T-helper 17 cell (primary cell): ENCODE results near the gene GYPB. TPM values are rescaled to one million over a fixed set of nuclear protein-coding genes. Genes with fewer than 3 reads are reported as not detected.
"Not testable (repeated sequence)": the region's sequence is repeated elsewhere in the genome, so short reads cannot be mapped to it uniquely, and the experiment has no call there.

Experiments
- ATAC-seq: fragments of 150-1000 bp; cut with Tn5 transposase; 2 replicates; pipeline ENCODE4 v1.10.0; 2021; ENCODE audit warnings: mild to moderate bottlenecking, moderate library complexity
- DNase-seq, 3 donors: peaks; one replicate each; pipeline versions ENCODE4 v3.0.0 to v3.0.0-alpha.2; 2020 to 2021
- H3K9me3 ChIP-seq: one replicate; pipeline ENCODE4 v1.7.0; 2013; ENCODE audit warnings: low read length, mild to moderate bottlenecking; ENCODE audit not compliant: control insufficient read depth, poor library complexity, severe bottlenecking
- H3K27ac Mint-ChIP-seq: one replicate; pipeline ENCODE4 v1.8.0; 2022; ENCODE audit warnings: mild to moderate bottlenecking, moderate library complexity, mixed read lengths
- H3K27me3 Mint-ChIP-seq: one replicate; pipeline ENCODE4 v1.8.0; 2022; ENCODE audit warnings: mixed read lengths
- H3K36me3 Mint-ChIP-seq: one replicate; pipeline ENCODE4 v1.8.0; 2022; ENCODE audit warnings: low read depth, mixed read lengths
- H3K4me1 Mint-ChIP-seq: one replicate; pipeline ENCODE4 v1.8.0; 2022; ENCODE audit warnings: mild to moderate bottlenecking, mixed read lengths
- H3K4me3 Mint-ChIP-seq: one replicate; pipeline ENCODE4 v1.8.0; 2022; ENCODE audit warnings: mild to moderate bottlenecking, moderate library complexity, mixed read lengths
- total RNA-seq, 4 donors: library from RNA in 2 of 4; stranded (reverse) in 2 of 4; gene quantifications; one replicate each; pipeline ENCODE4 v1.2.3 and lab custom pipeline; 2022 to 2026

Gene GYPB
- total RNA-seq, 2 donors from 2014 or later = not detected

DNA sequence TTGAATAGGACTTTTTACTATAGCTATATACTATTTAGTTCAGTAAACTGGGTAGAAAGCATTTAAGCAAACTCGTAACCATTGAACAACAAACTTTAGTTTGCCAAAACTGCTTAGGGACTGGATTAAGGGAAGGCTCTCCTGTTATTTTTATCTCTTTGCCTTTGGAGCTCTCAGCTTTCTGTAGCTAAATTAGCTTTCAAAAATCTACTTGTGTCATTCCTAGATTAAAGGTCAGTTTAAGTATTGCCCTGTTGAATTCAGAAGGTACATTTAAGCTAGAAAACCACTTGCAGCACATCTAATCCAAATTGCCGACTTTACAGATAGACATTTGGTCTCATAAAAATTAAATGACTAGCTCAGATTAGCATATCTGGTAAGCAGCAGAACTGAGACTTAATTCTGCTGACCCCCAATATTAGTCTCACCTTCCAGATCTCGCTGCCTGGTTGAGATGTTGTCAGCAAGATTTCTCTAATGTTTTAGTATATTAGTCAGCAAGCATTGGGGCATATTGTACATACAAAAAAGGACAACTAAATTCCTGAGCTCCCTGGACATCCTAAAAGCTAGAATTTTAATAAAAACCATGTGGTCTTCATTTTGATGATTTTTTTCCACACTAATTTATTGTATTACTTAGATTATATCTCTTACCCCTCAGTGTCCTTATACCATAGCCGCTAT lies 14.2 kb downstream of the GYPB start:
- not testable (repeated sequence) for H3K4me3 Mint-ChIP-seq, ATAC-seq, DNase-seq, H3K36me3 Mint-ChIP-seq, H3K9me3 ChIP-seq, H3K4me1 Mint-ChIP-seq, H3K27ac Mint-ChIP-seq, H3K27me3 Mint-ChIP-seq

DNA sequence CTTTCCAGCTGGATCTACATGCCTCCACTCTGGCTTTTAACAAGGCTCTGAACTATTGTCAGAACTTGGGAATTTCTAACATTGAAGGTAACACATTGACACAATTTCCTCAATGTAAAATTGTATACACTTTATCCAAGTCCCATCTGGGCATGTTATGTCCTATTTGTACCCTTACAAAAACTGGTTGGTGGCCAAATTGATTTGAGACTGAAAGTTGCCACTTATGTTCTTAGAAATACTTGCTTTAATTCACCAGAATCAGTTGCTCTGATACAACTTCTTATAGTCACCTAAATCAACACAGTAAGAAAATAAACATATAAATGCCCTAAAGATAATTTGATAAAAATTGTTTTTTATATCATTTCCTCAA lies 15.3 kb downstream of the GYPB start:
- H3K36me3 Mint-ChIP-seq, H3K27me3 Mint-ChIP-seq, ATAC-seq, H3K27ac Mint-ChIP-seq, H3K4me1 Mint-ChIP-seq, H3K9me3 ChIP-seq, H3K4me3 Mint-ChIP-seq, DNase-seq: not testable (repeated sequence)

DNA sequence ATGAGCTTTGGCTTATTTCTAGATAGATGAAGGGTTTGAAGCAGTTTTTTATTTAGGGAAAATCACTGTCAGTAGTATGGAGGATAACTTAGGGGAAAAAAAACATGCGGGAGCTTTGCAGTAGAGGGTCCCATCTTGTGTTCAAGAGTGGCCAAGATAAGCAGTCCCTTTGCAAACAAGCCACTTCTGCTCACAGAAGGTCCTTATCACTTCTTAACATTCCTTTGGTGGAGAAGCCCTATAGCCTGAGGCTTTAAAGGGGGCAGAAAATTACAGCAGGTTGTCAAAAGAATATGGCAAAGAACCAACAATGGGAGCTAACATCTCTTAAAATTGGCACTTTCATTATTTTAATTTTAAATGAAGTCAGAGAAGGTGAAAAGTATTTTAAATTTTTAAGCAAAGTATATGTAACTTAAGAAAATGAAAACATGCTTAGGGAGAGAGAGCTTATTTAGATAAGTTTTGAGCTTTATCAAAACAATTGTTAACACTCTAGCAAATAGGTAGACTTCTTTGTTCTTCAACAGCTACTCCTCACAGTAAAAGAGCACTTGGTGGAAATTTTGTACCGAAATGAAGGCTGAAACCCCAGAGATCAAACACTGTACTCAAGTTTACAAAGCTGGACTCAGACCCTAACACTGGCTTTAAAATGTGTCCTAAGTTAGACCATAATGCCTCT lies 15.8 kb downstream of the GYPB start:
- DNase-seq, H3K9me3 ChIP-seq, H3K27ac Mint-ChIP-seq, H3K27me3 Mint-ChIP-seq, H3K4me3 Mint-ChIP-seq, H3K4me1 Mint-ChIP-seq, ATAC-seq, H3K36me3 Mint-ChIP-seq: not testable (repeated sequence)

DNA sequence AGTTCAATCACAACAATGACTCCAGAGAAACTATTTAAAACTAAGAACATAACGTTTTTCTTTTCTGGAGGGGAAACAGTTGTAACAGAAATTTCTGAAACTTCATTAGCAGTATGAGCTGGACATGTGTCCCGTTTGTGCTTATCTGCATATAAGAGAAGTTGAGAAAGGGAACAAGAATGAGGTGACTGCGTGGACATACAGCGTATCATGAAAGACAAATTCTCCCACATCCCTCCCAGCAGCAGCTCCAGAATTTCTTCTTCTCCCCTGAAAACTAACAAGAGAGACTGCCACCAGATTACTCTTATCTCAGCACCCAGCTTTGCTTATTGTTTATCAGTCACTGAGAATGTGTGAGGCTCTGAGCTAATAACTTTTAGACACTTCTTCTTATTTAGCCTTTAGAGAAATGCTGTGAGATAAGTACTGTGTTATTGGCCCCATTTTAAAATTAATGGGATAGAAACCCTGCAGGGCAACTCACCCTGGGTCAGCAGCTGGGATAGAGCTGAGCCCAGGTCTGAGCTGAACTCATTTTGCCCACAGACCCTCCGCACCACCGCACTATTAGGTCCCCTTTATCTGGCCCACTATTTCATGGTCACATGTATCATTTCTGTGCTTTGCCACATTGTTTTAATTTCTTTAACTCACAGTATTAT lies 18.7 kb downstream of the GYPB start:
- H3K36me3 Mint-ChIP-seq, DNase-seq, H3K9me3 ChIP-seq, H3K4me3 Mint-ChIP-seq, H3K27ac Mint-ChIP-seq, ATAC-seq, H3K4me1 Mint-ChIP-seq: not testable (repeated sequence)
- H3K27me3 Mint-ChIP-seq = peaks cover 14% of the 10 kb centered on the region

DNA sequence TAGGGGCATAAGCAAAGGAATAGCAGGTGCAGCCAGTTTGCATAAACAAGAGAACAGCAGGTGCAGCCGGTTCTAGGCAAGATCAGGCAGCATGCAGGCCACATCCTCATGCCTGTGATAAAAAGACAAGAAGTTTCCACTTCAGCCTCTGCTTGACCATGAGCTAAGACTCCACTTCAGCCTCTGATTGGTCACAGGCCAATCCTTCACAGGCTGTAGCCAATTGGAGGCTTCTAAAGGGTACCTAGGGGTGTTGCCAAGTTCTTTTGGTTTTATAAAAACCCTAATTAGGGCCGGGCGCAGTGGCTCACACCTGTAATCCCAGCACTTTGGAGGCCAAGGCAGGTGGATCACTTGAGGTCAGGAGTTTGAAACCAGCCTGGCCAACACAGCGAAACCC lies 23.0 kb downstream of the GYPB start:
- H3K4me3 Mint-ChIP-seq, DNase-seq, H3K4me1 Mint-ChIP-seq, H3K9me3 ChIP-seq, H3K36me3 Mint-ChIP-seq, ATAC-seq, H3K27ac Mint-ChIP-seq: not testable (repeated sequence)
- peaks cover 11% of the 10 kb centered on the region for H3K27me3 Mint-ChIP-seq

DNA sequence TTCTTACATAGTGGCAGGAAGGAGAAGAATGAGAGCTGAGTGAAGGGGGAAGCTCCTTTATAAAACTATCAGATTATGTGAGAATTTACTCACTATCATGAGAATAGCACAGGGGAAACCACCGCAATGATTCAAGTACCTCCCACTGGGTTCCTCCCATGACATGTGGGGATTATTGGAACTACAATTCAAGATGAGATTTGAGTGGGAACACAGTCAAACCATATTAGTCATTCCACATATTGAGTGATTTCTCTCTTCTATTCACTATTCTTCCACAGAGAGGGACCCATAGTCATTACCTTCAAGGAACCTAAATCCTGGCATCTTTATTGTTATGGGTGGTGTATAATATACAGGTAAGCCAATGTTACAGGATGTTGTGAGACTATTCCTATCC lies 27.4 kb downstream of the GYPB start:
- not testable (repeated sequence) for H3K4me1 Mint-ChIP-seq, DNase-seq, H3K9me3 ChIP-seq, H3K27me3 Mint-ChIP-seq, H3K27ac Mint-ChIP-seq, H3K36me3 Mint-ChIP-seq, H3K4me3 Mint-ChIP-seq, ATAC-seq

DNA sequence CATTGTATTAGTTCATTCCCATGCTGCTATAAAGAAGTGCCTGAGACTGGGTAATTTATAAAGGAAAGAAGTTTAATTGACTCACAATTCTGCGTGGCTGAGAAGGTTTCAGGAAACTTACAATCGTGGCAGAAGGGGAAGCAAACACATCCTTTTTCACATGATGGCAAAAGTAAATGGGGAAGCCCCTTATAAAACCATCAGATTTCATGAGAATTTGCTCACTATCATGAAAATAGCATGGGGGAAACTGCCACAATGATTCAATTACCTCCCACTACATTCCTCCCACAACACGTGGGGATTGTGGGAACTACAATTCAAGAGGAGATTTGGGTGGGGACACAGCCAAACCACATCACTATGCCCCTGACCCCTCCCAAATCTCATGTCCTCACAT lies 28.5 kb downstream of the GYPB start:
- not testable (repeated sequence) for DNase-seq, H3K36me3 Mint-ChIP-seq, H3K27me3 Mint-ChIP-seq, H3K27ac Mint-ChIP-seq, H3K9me3 ChIP-seq, H3K4me3 Mint-ChIP-seq, ATAC-seq, H3K4me1 Mint-ChIP-seq

DNA sequence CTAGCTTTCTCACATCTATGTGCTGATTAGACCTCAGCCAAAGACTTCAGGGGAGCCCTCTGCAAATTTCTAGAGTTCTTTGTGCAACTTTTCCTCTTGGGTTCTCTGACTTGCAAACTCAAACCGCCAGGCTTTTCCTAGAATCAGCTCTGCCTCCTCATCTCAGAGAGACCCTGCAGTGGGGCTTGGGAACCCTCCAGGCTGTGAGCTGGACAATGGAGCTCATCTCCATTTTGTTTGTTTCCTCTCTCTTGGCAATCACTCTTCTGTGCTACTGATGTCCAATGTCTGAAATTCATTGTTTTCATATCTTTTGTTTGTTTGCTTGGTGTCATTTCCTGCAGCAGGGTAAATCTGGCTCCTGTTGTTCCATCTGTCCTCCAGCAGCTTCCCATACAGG lies 33.0 kb downstream of the GYPB start:
- H3K9me3 ChIP-seq = no peaks in the 10 kb centered on the region
- Mint-ChIP-seq H3K4me3 (no peak overlapping the region), H3K4me1 (no peaks in the 10 kb centered on the region), H3K36me3 (no peaks in the 10 kb centered on the region), H3K27me3 (no peaks in the 10 kb centered on the region), H3K27ac (no peak overlapping the region)
- no peak for ATAC-seq
- no peak for DNase-seq

DNA sequence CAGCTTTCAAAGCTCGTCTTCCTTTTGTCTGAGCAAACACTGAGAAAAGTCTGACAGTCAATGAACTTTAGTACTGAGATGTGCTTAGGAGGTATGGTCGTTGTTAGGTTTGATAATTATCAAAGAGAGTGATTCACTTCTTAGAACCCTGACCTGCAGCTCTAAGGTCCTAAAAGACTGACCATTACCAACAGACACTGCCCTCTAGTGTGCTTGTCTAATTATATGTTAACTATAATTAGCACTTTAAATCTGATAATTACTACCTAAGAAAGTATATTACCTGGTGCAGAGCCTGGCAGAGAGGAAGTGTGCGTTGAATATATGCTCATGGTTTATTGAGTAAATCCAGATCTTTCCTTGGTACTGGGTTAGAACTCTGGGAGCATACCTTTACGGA lies 38.4 kb downstream of the GYPB start:
- not testable (repeated sequence) for DNase-seq, H3K27me3 Mint-ChIP-seq, H3K27ac Mint-ChIP-seq, H3K9me3 ChIP-seq, ATAC-seq, H3K36me3 Mint-ChIP-seq, H3K4me1 Mint-ChIP-seq, H3K4me3 Mint-ChIP-seq

DNA sequence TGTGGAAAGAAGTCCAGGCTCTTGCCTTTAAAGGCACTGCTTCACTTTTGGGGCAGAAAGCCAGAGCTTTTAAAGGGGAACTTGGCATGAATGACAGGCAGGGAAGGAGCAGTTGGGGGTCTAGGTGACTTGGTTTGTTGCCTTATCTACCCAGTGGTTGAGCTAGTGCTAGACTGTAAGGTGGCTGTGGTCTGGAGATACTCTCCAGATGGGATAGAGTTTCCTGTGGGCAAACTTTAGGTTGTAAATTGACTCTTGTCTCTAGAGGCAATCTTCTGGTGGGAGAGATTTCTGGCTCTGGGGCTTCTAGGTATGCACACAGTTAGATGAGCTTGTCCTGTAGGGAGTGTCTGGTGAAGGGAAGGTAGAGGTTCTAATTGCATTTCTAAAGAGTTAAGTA lies 43.7 kb downstream of the GYPB start:
- H3K4me1 Mint-ChIP-seq, DNase-seq, H3K9me3 ChIP-seq, ATAC-seq, H3K27me3 Mint-ChIP-seq, H3K27ac Mint-ChIP-seq, H3K4me3 Mint-ChIP-seq, H3K36me3 Mint-ChIP-seq: not testable (repeated sequence)

DNA sequence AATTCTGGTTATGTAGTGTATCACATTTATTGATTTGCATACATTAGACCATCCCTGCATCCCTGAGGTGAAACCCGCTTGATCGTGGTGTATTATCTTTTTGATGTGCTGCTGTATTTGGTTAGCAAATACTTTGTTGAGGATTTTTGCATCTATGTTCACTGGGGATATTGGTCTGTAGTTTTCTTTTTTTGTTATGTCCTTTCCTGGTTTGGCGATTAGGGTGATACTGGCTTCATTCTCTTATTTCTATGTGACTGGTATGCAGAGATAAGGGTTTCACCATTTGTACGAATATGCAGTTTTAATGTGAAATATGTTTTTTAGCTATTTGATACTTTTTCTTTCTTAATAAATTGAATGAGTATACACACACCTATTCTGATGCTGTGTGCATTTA lies 45.2 kb downstream of the GYPB start:
- H3K27me3 Mint-ChIP-seq, H3K36me3 Mint-ChIP-seq, H3K9me3 ChIP-seq, ATAC-seq, H3K4me1 Mint-ChIP-seq, H3K4me3 Mint-ChIP-seq, DNase-seq, H3K27ac Mint-ChIP-seq: not testable (repeated sequence)

DNA sequence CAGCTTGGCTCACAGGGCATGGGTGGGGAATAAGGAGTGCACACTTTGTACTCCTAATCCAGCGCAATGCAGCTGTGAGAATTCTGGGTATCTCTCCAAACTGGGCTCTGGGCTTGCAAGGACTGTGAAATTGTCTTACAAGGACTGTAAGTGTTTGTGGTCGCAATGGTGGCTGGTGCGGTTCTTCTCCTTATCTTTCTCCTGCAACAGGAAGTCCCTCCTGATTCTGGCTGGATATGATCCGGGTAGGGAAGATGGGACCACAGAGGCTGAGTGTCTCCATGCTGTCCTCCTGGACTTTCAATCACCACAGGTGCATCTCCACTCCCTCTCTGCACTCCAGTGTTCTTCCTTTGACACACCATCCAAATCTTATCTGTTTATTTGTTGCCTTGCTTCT lies 58.1 kb downstream of the GYPB start:
- Mint-ChIP-seq H3K36me3 (no peaks in the 10 kb centered on the region), H3K4me3 (no peak overlapping the region), H3K4me1 (no peaks in the 10 kb centered on the region), H3K27ac (no peak overlapping the region), H3K27me3 (no peaks in the 10 kb centered on the region)
- H3K9me3 ChIP-seq = no peaks in the 10 kb centered on the region
- ATAC-seq (no peak), DNase-seq (no peak)

DNA sequence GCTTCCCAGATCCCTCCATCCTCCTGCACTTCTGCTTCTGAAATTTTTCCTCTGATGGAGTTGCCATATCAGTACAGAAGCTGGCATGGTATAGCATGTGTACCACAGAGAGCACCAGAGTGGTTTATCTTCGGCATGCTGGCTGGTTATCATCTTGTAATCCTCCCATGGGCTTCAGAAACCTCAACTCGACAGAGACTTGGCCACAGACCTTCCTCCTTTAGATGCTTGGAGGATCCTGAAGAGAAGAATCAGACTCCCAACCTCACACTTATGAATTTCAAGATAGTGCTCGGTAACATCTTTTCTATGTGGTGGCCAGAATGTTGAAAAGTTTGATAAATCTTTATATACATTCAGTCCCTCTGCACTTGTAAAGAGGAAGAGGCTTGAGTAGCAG lies 63.9 kb downstream of the GYPB start:
- not testable (repeated sequence) for DNase-seq, H3K4me3 Mint-ChIP-seq, H3K4me1 Mint-ChIP-seq, H3K27ac Mint-ChIP-seq, H3K9me3 ChIP-seq, ATAC-seq, H3K36me3 Mint-ChIP-seq, H3K27me3 Mint-ChIP-seq
